Lower leg skin (tissue), 4 donors: ENCODE measurements around the gene COL9A3. TPM values are rescaled to one million over a fixed set of nuclear protein-coding genes. Genes with fewer than 3 reads are reported as not detected.

ENCODE experiments used
- DNase-seq, 2 donors: peaks; one replicate each; pipeline ENCODE4 v3.0.0-alpha.2; 2019; ENCODE audit warnings: low spot score in 2 of 2
- H3K4me3 ChIP-seq: fragments of 200-600 bp; sonication (generic); 2 replicates; pipeline ENCODE4 v1.5.1; 2017; ENCODE audit warnings: mild to moderate bottlenecking, low read depth; ENCODE audit not compliant: poor library complexity, severe bottlenecking
- POLR2A ChIP-seq, 2 donors: fragments of 450-650 bp; IDR thresholded peaks; one replicate each; pipeline ENCODE4 v1.6.1; 2016 to 2017; ENCODE audit warnings: antibody characterized with exemption in 2 of 2, mild to moderate bottlenecking in 1 of 2, moderate library complexity in 1 of 2
- WGBS, 2 donors: methylation state at CpG; one replicate each; pipeline ENCODE4 v1.1.5; 2018; 5-methylcytosine and 5-hydroxymethylcytosine counted together
- intact Hi-C: fragments of 100-400 bp; cut with DNase I; formaldehyde crosslinking; loops from one replicate; pipeline ENCODE4 v1.15.0; 2023; ENCODE audit warnings: low total_unique reads
- total RNA-seq, 4 donors: library from RNA; depleted of rRNA; stranded (reverse); fragments of >200 nt; gene quantifications; one replicate each; pipeline ENCODE4 v1.1.0, GENCODE V29; 2016
- TF ChIP-seq, protein P1 (sequence below), 3 donors: fragments of 450-650 bp; IDR thresholded peaks; one replicate each; pipeline ENCODE4 v1.5.1; 2016; ENCODE audit warnings: antibody characterized with exemption in 3 of 3, mild to moderate bottlenecking in 3 of 3, moderate library complexity in 2 of 3

COL9A3 gene
- total RNA-seq, 4 donors from 2014 or later = 5.6 to 14.1 (median 10.8) TPM

DNA sequence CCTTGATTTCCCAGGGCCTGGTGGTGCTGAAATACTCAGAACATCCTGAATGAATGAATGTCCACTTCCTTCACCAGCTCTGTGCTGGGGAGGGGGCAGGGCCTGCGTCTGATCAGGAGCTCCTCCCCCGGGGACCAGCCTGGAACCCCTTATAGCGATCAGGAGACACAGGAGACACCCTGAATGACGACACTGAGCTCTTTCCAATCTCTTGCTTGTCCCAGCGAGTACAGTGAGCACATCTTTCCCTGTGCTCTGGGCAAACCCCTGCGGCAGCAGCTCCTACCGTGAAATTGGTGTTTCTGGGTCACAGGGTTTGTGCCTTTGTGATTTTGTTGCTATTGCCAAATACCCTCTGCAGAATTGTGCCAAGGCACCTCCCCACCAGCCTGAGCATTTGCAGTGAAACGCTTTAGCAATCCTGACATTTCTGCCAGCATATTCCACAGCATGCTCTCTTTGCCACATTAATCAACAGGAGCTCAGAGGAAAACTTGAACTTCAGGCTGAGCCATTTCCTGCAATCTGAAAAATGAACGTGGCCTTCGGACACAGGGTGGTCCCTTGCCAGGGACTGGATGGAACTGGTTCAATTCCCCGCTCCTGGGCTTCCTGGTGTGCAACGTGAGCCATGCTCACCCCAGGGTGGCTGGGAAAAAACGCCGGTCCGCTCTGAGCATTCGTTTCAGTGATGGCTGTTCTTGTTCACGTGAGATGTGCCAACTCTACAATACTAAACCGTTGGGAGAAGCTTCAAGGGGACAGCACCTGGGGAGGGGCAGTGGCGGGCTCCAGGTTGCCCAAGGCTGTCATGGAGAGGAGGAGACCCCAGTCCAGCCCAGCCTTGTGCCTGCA is 43.6 kb upstream of the COL9A3 start:
- intact Hi-C loops = no loop called here
- TF ChIP-seq POLR2A (IDR thresholded peaks at IDR 0.05) = no peak
- TF ChIP-seq, protein P1, sequence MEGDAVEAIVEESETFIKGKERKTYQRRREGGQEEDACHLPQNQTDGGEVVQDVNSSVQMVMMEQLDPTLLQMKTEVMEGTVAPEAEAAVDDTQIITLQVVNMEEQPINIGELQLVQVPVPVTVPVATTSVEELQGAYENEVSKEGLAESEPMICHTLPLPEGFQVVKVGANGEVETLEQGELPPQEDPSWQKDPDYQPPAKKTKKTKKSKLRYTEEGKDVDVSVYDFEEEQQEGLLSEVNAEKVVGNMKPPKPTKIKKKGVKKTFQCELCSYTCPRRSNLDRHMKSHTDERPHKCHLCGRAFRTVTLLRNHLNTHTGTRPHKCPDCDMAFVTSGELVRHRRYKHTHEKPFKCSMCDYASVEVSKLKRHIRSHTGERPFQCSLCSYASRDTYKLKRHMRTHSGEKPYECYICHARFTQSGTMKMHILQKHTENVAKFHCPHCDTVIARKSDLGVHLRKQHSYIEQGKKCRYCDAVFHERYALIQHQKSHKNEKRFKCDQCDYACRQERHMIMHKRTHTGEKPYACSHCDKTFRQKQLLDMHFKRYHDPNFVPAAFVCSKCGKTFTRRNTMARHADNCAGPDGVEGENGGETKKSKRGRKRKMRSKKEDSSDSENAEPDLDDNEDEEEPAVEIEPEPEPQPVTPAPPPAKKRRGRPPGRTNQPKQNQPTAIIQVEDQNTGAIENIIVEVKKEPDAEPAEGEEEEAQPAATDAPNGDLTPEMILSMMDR (IDR thresholded peaks at IDR 0.05) = no peak
- no peak for DNase-seq
- H3K4me3 ChIP-seq = no peak overlapping the region
- 21 to 24% methylated on average over 17 to 19 of the region's 19 CpGs for WGBS, 2 donors

DNA sequence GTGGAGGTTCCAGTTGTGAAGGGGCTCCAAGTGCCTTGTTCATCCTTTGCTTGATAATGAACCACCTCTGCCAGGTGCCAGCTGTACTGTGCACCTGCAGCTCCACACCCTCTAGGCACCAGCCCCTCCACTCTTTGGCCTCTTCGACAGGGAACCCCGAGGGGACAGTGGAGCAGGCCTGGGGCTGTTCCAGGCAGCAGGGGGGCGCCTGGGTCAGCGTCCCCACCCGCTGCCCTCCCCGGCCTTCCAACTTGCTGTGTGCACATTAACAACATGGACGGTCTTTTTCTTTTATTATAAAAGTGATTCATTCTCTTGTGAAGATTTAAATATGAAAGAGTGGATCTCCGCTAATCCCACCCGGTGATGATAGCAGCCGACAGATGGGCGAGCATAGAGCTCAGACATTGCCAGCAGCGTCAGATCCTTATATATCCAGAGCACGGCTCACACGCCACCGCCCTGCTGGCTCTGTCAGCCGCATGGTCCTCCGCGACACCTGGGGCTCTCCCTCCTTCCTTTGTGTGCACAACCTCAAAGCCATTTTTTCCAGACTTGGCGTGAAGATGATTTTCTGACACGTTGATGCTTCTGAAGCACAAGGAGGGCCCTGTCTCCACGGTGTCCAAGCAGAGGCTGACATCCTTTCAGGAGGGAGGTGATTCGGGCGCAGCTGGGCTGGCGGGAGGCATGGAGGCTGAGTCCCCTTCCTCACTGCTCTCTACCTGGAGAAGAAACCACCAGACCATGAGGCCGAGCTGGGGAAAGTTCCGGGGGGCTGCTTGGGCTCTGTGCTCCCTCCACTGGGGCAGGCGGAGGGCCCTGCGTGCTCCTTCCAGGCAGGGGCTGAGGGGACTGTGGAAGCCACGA is 42.8 kb upstream of the COL9A3 start:
- TF ChIP-seq POLR2A (IDR thresholded peaks at IDR 0.05) = no peak
- TF ChIP-seq, protein P1 (IDR thresholded peaks at IDR 0.05) = no peak
- no peak for DNase-seq
- WGBS, 2 donors = 59 to 64% methylated on average over 29 of the region's 29 CpGs
- intact Hi-C loops = no loop called here
- H3K4me3 ChIP-seq = no peak overlapping the region

DNA sequence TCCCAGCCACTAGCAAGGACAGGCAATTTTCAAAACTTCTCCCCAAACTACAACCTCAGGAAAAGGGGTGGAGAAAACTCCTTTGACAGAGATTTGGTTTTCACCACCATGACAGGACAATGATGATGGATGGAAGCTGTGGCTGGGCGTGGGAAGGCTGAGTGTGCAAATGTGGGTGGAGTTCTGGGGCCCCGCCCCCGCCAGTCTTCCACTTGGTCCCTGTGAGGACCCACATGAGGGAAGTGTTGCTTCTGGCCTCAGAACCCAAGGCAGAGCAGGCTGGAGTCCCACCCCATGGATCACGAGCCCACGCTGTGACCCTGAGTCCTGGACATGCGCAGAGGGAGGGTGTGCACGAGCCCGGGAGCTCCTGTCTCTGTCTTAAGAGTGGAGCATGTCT is 42.1 kb upstream of the COL9A3 start:
- WGBS, 2 donors = 65 to 71% methylated on average over 8 of the region's 8 CpGs
- TF ChIP-seq POLR2A (IDR thresholded peaks at IDR 0.05) = no peak
- TF ChIP-seq, protein P1 (IDR thresholded peaks at IDR 0.05) = no peak
- no peak for DNase-seq
- intact Hi-C loops = no loop called here
- H3K4me3 ChIP-seq = no peak overlapping the region

DNA sequence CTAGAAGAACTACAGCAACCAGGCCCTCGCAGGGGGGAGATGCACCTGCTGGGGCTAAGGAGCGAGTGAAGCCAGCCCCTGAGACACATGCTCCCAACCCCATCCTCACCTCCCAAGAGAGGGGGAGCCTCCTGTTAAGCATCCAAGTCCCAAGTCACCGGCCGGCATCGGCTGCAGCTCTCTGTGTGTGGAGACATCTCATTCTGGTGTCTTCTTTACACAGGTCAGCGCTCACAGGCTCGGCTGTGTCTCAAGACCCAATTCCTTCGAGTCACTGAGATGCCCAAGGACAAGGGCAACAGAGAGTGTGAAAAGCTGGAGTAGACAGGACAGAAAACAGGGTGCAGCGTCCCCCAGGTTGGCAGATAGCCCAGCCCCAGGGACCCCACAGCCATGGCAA is 41.6 kb upstream of the COL9A3 start:
- 81% methylated on average over 4 to 9 of the region's 9 CpGs for WGBS, 2 donors
- no peak for DNase-seq
- H3K4me3 ChIP-seq = no peak overlapping the region
- no peak for TF ChIP-seq POLR2A (IDR thresholded peaks at IDR 0.05)
- TF ChIP-seq, protein P1 (IDR thresholded peaks at IDR 0.05) = no peak
- intact Hi-C loops = no loop called here

DNA sequence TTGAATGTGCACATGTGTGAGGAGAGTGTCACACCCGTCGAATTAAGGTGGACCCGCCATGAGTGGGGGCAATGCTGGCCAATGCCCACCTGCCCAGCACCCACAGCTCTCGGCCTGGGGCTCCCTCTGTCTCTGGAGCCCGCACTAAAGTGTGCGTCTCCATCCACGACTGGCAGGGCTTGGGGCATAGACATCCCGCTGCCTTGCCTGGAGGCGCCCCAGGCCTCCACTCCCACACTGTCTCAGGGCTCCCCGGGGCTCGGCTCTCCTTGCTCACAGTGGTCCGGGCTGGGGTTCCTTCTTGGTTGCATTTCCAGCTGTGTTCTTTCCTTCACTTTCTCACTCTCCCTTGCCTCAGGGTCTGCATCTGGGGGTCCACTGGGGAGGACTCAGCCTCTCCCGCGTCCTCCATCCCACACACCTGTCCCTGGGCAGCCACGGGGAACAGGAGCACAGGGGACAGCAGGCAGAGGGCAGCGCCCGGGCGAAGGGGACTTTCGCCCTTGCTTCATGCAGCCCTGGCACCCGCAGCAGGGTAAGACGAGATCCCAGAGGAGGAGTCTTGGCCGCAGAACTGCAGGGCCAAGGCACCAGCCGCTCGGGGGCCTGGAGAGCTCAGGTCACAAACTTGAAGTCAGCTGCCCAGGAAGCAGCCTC is 40.7 kb upstream of the COL9A3 start:
- DNase-seq = no peak
- intact Hi-C loops = no loop called here
- no peak for TF ChIP-seq POLR2A (IDR thresholded peaks at IDR 0.05)
- TF ChIP-seq, protein P1 (IDR thresholded peaks at IDR 0.05) = no peak
- 86 to 90% methylated on average over 23 to 24 of the region's 24 CpGs for WGBS, 2 donors
- H3K4me3 ChIP-seq = no peak overlapping the region
